Measurements from ENCODE around the gene KRTAP5-3.

KRTAP5-3 gene

GRCh38 chr11:1573077-1573902, 35.0 kb downstream of the KRTAP5-3 start:
- peak overlapping the region; percentile 78 to 82 for H3K27ac ChIP-seq
- peaks cover 0 to 3% (median 2%) of the 10 kb centered on the region in 3 donors for H3K9me3 ChIP-seq
- H3K4me1 ChIP-seq, result peaks cover 0 to 55% (median 50%) of the 10 kb centered on the region in 4 donors
- no peak for TF ChIP-seq CTCF (IDR thresholded peaks at IDR 0.05)
- no peaks in the 10 kb centered on the region for H3K36me3 ChIP-seq
- DNase-seq, result peak in 1 of 2 donors; percentile 21
- intact Hi-C loops (cut with DNase I; ENCODE audit: low total_unique reads), result loop anchor here (1.0 to 10.0 kb wide), 2 partner anchors 26 to 118 kb away; no protein-coding TSS in a partner anchor
- H3K27me3 ChIP-seq, result no peaks in the 10 kb centered on the region
- peak overlapping the region; percentile 65 to 85 for H3K4me3 ChIP-seq

GRCh38 chr11:1572197-1573076, 35.8 kb downstream of the KRTAP5-3 start, which contains the start of gene DUSP8:
DUSP8 (minus strand) TSS chr11:1572271; CDS start chr11:1565826, 6,445 bp downstream.
- Histone ChIP-seq H3K4me3 (peak within 1 kb of the TSS; percentile 65 to 85), H3K4me1 (peaks cover 0 to 64% (median 58%) of the 10 kb centered on the region in 4 donors), H3K9me3 (no peaks in the 10 kb centered on the region), H3K36me3 (no peaks in the 10 kb centered on the region), H3K27ac (peak within 1 kb of the TSS; percentile 85 to 89), H3K27me3 (no peaks in the 10 kb centered on the region)
- no peak for TF ChIP-seq CTCF (IDR thresholded peaks at IDR 0.05)
- intact Hi-C loops (cut with DNase I; ENCODE audit: low total_unique reads), result loop anchor here (1.0 to 10.0 kb wide), 2 partner anchors 25 to 118 kb away; no protein-coding TSS in a partner anchor
- peak; percentile 88 to 96 for DNase-seq

- Histone ChIP-seq H3K9me3 (no peaks in the 10 kb centered on the region), H3K27me3 (no peaks in the 10 kb centered on the region), H3K4me3 (peak overlapping the region; percentile 65 to 85), H3K4me1 (peaks cover 0 to 67% (median 60%) of the 10 kb centered on the region in 4 donors), H3K36me3 (no peaks in the 10 kb centered on the region), H3K27ac (peak overlapping the region; percentile 85 to 89)
- no peak for DNase-seq
- TF ChIP-seq CTCF (IDR thresholded peaks at IDR 0.05), result no peak
- intact Hi-C loops (cut with DNase I; ENCODE audit: low total_unique reads), result loop anchor here (10.0 kb wide), 1 partner anchor 117 kb away; no protein-coding TSS in a partner anchor
These were observed 36.5 kb downstream of the KRTAP5-3 start for GRCh38 chr11:1571760-1572196.

- Histone ChIP-seq H3K27me3 (no peaks in the 10 kb centered on the region), H3K27ac (peak overlapping the region; percentile 85 to 89), H3K4me1 (peaks cover 0 to 67% (median 60%) of the 10 kb centered on the region in 4 donors), H3K9me3 (no peaks in the 10 kb centered on the region), H3K4me3 (peak overlapping the region; percentile 65 to 85), H3K36me3 (no peaks in the 10 kb centered on the region)
- DNase-seq, result no peak
- intact Hi-C loops (cut with DNase I; ENCODE audit: low total_unique reads), result loop anchor here (10.0 kb wide), 1 partner anchor 116 kb away; no protein-coding TSS in a partner anchor
- TF ChIP-seq CTCF (IDR thresholded peaks at IDR 0.05), result no peak
These were observed 37.1 kb downstream of the KRTAP5-3 start for GRCh38 chr11:1570896-1571759.
